ENCODE data around the gene STOX2.
"Not testable (repeated sequence)": the region's sequence is repeated elsewhere in the genome, so short reads cannot be mapped to it uniquely, and the experiment has no call there.

STOX2 gene

GRCh38 chr4:183936574-183937345 lies 31.7 kb downstream of the STOX2 start:
- no peak for TF ChIP-seq CTCF (IDR thresholded peaks at IDR 0.05; ENCODE audit: insufficient read depth, missing control alignments)
- DNase-seq (ENCODE audit: insufficient read length, low spot score), result no peak
- FAIRE-seq, result no peak

GRCh38 chr4:183940864-183941263 lies 35.8 kb downstream of the STOX2 start:
- no peak for DNase-seq (ENCODE audit: insufficient read length, low spot score)
- TF ChIP-seq CTCF (IDR thresholded peaks at IDR 0.05; ENCODE audit: insufficient read depth, missing control alignments), result no peak
- no peak for FAIRE-seq

GRCh38 chr4:183941964-183942363 lies 36.9 kb downstream of the STOX2 start:
- TF ChIP-seq CTCF (IDR thresholded peaks at IDR 0.05; ENCODE audit: insufficient read depth, missing control alignments), result no peak
- DNase-seq (ENCODE audit: insufficient read length, low spot score), result no peak
- FAIRE-seq, result no peak

DNA sequence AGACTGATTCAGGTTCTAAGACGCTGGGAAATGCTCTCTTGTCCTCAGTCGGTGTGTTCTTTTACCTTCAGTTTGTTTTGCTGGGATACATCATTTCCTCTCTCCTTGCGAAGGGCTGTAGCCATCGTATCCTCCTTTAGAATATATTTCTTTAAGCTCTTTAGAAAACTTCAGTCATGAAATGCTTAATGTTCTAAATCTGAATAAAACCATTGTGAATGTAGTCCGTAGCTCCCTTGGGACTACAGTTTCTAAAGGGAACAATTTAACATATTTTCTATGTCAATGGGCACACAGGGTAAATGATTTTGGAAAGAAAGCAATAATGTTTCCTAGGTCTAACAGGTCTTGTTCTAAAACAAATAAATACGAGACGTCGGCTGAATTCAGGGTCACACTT lies 40.6 kb downstream of the STOX2 start:
- DNase-seq (ENCODE audit: insufficient read length, low spot score) (no peak), FAIRE-seq (no peak)
- no peak for TF ChIP-seq CTCF (IDR thresholded peaks at IDR 0.05; ENCODE audit: insufficient read depth, missing control alignments)

GRCh38 chr4:183950536-183950935 lies 45.4 kb downstream of the STOX2 start:
- no peak for TF ChIP-seq CTCF (IDR thresholded peaks at IDR 0.05; ENCODE audit: insufficient read depth, missing control alignments)
- FAIRE-seq, result no peak
- no peak for DNase-seq (ENCODE audit: insufficient read length, low spot score)

- FAIRE-seq; DNase-seq (ENCODE audit: insufficient read length, low spot score): not testable (repeated sequence)
Observed at GRCh38 chr4:183952652-183953051, 47.5 kb downstream of the STOX2 start.

DNA sequence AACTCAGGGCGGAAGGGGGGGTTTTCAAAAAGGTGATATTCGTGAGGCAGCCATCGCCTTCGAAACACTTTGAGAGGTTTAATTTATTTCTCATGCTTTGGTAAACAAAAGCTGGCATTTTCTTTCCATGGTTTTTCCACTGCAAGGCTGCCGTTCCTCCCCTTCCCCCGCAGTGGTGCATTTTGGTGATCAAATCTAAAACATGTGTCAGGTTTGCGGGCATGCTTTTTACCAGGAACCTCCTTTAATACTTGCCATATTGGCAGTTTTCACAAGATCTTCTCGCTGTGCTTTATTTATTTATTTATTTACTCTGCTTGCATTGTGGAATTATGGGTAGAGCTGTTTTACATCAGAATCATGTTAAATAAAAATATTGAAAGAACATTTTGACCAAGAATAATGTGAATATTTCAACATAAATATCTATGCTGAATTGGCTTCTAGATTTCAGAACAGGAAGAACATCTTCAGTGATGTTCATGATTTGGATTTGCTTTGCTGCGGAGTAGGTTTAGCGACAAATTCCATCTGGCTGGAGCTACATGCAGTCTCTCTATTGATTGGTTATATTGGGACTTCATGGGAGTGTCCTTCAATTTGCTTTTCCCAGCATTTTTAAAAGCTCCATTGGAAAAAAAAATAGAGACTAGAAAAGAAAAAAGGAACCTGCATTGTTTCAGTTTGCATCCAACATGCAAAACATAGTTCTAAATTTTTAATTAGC lies 54.4 kb downstream of the STOX2 start:
- TF ChIP-seq CTCF (IDR thresholded peaks at IDR 0.05; ENCODE audit: insufficient read depth, missing control alignments), result no peak
- FAIRE-seq, result no peak
- DNase-seq (ENCODE audit: insufficient read length, low spot score), result no peak

All from D721Med (cell line).